Sigmoid colon (tissue), 4 donors: ENCODE measurements around the gene RPTOR.

Source experiments
- CTCF ChIP-seq, 4 experiments: fragments of 450-650 bp in 3 of 4; fragments of 200-600 bp in 1 of 4; IDR thresholded peaks; one replicate each; pipeline ENCODE4 v1.5.1; 2016 to 2019; ENCODE audit warnings: antibody characterized with exemption in 4 of 4, mild to moderate bottlenecking in 3 of 4, moderate library complexity in 2 of 4
- EP300 ChIP-seq, 4 donors: sonication (generic); formaldehyde crosslinking; IDR thresholded peaks; one replicate each; pipeline ENCODE4 v1.6.1; 2017; ENCODE audit warnings: antibody characterized with exemption in 4 of 4
- POLR2A ChIP-seq, 2 donors: fragments of 450-650 bp; IDR thresholded peaks; one replicate each; pipeline ENCODE4 v1.6.1; 2016; ENCODE audit warnings: antibody characterized with exemption in 2 of 2, mild to moderate bottlenecking in 2 of 2, moderate library complexity in 2 of 2

DNA sequence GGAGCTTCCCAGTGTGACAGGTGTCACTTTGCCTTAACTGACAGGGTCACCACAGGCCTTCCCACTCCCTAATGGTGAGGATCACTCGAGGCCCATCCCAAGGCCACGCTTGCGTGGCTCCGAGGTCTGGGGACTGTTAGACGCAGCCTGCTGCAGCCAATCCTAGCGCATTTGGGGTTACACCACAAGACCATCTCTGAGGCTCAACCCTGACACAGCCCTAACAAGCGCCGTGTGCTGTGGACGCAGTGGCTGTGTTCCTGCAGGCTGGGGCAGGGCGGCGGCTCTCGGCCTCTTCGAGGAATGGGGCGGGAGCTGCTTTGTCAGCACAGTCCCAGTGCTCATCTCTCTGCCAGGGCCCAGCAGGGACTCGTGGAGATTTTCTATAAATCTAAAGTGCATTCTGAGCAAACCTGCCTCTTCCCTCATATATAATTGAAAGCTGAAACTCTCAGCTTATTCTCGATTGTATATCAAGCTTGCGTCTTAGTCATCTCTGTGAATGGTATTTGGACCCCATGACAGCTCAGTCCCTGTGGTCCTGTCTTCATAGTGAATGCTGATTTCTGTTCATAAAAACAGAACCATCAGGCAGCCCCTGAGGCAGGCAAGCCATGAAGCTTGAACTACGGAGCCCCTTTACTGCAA lies 381.2 kb downstream of the RPTOR start:
- TF ChIP-seq CTCF (IDR thresholded peaks at IDR 0.05) (no peak), POLR2A (IDR thresholded peaks at IDR 0.05) (no peak), EP300 (IDR thresholded peaks at IDR 0.05) (no peak)
